Small intestine (tissue), 7 donors: ENCODE measurements around the gene SEMA4D. TPM values are rescaled to one million over a fixed set of nuclear protein-coding genes. Genes with fewer than 3 reads are reported as not detected.

ENCODE experiments used
- DNase-seq, 2 donors: peaks; one replicate each; pipeline versions ENCODE4 v3.0.0 to v3.0.0-alpha.2; 2013
- FAIRE-seq: peaks from 2 replicates; lab custom pipeline; 2012; peaks lifted over from hg19 to GRCh38; lab: Jason Lieb, UNC
- H3K27ac ChIP-seq, 3 donors: one replicate each; pipeline ENCODE4 v1.5.1; 2013; ENCODE audit warnings: low read length in 2 of 3, mild to moderate bottlenecking in 2 of 3, control low read depth in 1 of 3, inconsistent platforms in 1 of 3, low read depth in 1 of 3, moderate library complexity in 1 of 3
- H3K27me3 ChIP-seq, 3 donors: one replicate each; pipeline ENCODE4 v1.6.1; 2013; ENCODE audit warnings: low read length in 3 of 3, inconsistent platforms in 1 of 3; ENCODE audit not compliant: control insufficient read depth in 3 of 3, insufficient read depth in 3 of 3
- H3K36me3 ChIP-seq, 3 donors: one replicate each; pipeline ENCODE4 v1.6.1; 2013; ENCODE audit warnings: low read length in 3 of 3, inconsistent platforms in 1 of 3, low read depth in 1 of 3, mild to moderate bottlenecking in 1 of 3, moderate library complexity in 1 of 3; ENCODE audit not compliant: control insufficient read depth in 3 of 3, insufficient read depth in 2 of 3
- H3K4me1 ChIP-seq, 3 donors: one replicate each; pipeline ENCODE4 v1.6.1; 2013; ENCODE audit warnings: low read length in 2 of 3, inconsistent platforms in 1 of 3, low read depth in 1 of 3, mild to moderate bottlenecking in 1 of 3, moderate library complexity in 1 of 3; ENCODE audit not compliant: control insufficient read depth in 3 of 3, insufficient read depth in 2 of 3
- H3K4me3 ChIP-seq, 3 donors: one replicate each; pipeline ENCODE4 v1.5.1; 2013; ENCODE audit warnings: low read length in 3 of 3, control low read depth in 1 of 3, inconsistent platforms in 1 of 3, low read depth in 1 of 3, mild to moderate bottlenecking in 1 of 3, moderate library complexity in 1 of 3
- H3K9me3 ChIP-seq, 2 donors: one replicate each; pipeline ENCODE4 v1.6.1; 2013; ENCODE audit warnings: low read depth in 1 of 2, low read length in 1 of 2; ENCODE audit not compliant: control insufficient read depth in 2 of 2, insufficient read depth in 1 of 2
- WGBS, 3 donors: extraction: QIAGEN DNeasy Blood & Tissue Kit; methylation state at CpG; one replicate each; pipeline ENCODE4 v1.1.7; 2013; 5-methylcytosine and 5-hydroxymethylcytosine counted together
- polyA plus RNA-seq, 4 donors: library from polyadenylated mRNA; stranded (reverse) in 3 of 4; unstranded in 1 of 4; fragments of 200-250 nt in 3 of 4; fragments of 120-200 nt in 1 of 4; gene quantifications; one replicate each; pipeline versions ENCODE4 v1.2.1 to v1.2.3, GENCODE V29; 2013
- donor health status: healthy with polysubstance abuse.
- donor health status: control.
- donor health status: control.
- donor health status: Bipolar disorder and iron deficiency.
- donor health status: healthy.

Gene SEMA4D
- polyA plus RNA-seq, 4 donors: 0.67 to 29.7 (median 6.7) TPM

DNA sequence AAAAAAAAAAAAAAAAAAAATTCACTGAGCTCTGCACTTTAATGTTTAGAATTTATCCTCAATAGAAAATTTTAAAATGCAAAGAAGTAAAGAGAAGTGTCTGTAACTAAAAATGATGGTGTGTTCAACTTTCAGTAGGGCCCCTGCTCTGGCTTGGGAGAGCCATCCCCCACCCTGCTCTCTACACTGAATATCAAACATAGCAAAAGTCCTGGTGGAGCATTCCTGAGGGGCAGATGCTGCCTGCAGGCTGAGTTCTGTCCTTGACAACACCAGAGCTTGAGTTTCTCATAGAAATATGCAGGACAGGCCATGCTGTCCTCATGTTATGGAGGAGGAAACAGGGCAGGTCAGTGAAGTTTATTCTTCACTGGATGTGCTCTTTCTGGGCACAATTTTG, 7.1 kb upstream of the SEMA4D start:
- no peaks in the 10 kb centered on the region for H3K27me3 ChIP-seq
- no peaks in the 10 kb centered on the region for H3K36me3 ChIP-seq
- no peak for DNase-seq
- no peak overlapping the region for H3K27ac ChIP-seq
- no peak overlapping the region for H3K4me3 ChIP-seq
- H3K4me1 ChIP-seq: no peaks in the 10 kb centered on the region
- H3K9me3 ChIP-seq: no peaks in the 10 kb centered on the region
- no peak for FAIRE-seq

DNA sequence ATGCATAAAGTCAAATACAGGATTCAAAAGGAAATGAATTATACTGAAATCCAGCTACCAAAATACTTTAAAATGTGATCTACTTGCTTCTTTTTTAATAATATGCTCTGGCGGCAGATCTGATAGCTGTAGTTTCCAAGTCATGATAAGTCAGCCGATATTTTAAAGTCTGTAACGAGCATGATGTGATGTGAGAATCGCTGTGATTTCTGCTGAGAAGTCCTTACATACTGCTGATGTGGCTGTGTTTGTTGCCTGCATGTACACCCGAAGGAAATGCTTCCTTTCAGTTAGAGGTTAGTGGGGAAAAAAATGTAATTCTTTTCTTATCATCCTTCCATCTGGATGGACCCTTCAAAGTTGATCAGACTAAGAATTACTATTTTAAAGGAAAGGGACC, 4.8 kb upstream of the SEMA4D start:
- peaks cover 0 to 3% (median 0%) of the 10 kb centered on the region in 3 donors for H3K4me1 ChIP-seq
- H3K36me3 ChIP-seq: no peaks in the 10 kb centered on the region
- no peaks in the 10 kb centered on the region for H3K9me3 ChIP-seq
- 58 to 69% (median 61%) methylated on average over 5 of the region's 5 CpGs for WGBS, 3 donors
- H3K4me3 ChIP-seq: no peak overlapping the region
- no peak overlapping the region for H3K27ac ChIP-seq
- DNase-seq: no peak
- no peak for FAIRE-seq
- H3K27me3 ChIP-seq: no peaks in the 10 kb centered on the region

DNA sequence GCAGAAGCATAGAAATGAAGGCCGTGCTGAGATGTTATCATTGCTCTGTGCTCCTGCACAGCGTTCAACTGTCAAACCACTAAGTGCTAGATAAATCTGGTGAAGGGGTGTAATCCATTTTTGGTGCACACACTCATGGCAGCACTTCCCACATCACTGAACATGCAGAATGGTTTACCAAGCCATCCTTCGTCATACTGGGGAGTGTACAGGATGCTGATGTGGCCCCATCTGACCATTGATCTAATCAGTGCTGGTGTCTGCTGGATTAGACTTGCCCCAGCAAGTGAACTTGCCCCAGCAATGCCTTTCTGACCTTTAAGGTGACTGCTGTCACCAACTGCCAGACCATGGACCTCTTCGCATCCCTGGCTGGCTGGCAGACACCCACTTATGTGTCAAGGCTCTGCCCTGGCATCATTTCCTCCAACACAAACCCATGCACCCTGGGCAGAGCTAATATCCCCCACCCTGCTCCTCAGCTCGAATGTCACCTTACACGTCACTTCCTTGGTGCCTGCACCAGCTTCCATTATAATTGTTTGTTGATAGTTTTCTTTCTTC, 4.2 kb upstream of the SEMA4D start:
- Histone ChIP-seq H3K36me3 (no peaks in the 10 kb centered on the region), H3K4me3 (no peak overlapping the region), H3K9me3 (no peaks in the 10 kb centered on the region), H3K27ac (peak overlapping the region in 1 of 3 donors; percentile 39), H3K4me1 (peaks cover 0 to 3% (median 0%) of the 10 kb centered on the region in 3 donors), H3K27me3 (no peaks in the 10 kb centered on the region)
- 68 to 77% (median 72%) methylated on average over 6 of the region's 6 CpGs for WGBS, 3 donors
- DNase-seq: no peak
- FAIRE-seq: no peak

DNA sequence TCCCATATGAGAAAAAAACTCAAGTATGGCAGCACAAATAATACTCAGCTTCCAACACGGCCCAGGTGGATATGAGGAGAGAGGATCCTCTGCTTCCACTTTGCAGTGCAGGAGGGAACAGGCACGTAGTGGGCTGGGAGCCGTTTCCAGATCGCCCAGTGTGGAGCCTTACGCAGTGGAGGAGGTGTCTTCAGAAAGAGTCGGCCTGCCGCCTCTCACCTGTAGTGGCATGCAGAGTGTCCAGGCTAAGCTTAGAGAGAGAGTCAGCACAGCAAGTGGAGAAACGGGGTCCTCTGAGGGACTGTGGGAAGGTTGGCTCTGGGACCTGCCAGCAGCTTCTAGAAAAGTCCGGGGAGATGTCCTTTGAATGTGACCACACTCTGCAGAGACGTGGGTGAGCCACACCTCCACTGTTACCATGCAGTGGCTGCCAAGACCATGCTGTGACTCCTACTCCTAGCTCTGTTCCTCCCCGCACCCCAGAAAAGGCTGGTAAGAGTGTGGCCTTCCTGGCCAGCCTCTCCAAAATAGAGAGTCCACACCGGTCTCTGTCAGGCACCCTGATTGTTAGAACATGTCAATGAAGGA, 3.5 kb upstream of the SEMA4D start:
- 79 to 82% (median 79%) methylated on average over 12 of the region's 12 CpGs for WGBS, 3 donors
- Histone ChIP-seq H3K27ac (peak overlapping the region in 1 of 3 donors; percentile 39), H3K27me3 (no peaks in the 10 kb centered on the region), H3K4me3 (no peak overlapping the region), H3K36me3 (no peaks in the 10 kb centered on the region), H3K9me3 (no peaks in the 10 kb centered on the region), H3K4me1 (peaks cover 0 to 11% (median 0%) of the 10 kb centered on the region in 3 donors)
- no peak for DNase-seq
- FAIRE-seq: no peak

- Histone ChIP-seq H3K9me3 (no peaks in the 10 kb centered on the region), H3K4me3 (no peak overlapping the region), H3K27ac (no peak overlapping the region), H3K4me1 (peaks cover 0 to 11% (median 2%) of the 10 kb centered on the region in 3 donors), H3K27me3 (no peaks in the 10 kb centered on the region), H3K36me3 (peaks cover 0 to 7% (median 0%) of the 10 kb centered on the region in 3 donors)
- FAIRE-seq (no peak), DNase-seq (no peak)
- 86 to 93% (median 90%) methylated on average over 5 of the region's 5 CpGs for WGBS, 3 donors
Observed at GRCh38 chr9:89500008-89500407, 2.1 kb upstream of the SEMA4D start.

DNA sequence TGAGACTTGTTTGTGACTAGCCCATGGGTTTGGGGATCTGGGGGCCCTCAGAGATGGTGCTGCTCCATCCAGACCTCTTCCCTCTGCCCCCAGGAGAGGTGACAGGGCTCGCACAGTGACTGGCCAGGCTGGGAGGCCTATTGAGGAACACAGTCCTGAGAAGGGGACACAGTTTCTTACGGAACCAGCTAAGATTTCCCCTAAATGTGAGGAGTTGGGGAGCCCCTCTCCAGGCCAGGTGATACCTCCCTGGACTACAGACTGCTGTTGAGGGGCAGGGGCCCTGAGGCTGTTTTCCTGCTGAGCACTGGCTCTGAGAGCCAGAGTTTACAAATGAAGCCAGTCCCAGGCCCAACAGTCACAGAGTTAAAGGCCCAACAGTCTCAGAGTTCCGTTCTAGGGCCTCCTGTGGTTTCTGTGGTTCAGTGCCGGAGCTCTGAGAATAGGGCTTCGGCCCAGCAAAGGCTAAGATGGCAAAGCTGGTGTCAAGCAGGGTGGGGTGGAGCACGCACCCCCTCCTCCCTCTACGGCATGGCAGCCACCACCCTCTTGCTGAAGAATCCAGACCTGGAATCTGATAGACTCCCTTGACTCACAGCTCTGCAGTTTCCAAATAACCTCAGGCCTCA, 1.1 kb upstream of the SEMA4D start:
- FAIRE-seq: no peak
- 65 to 87% (median 76%) methylated on average over 7 of the region's 7 CpGs for WGBS, 3 donors
- Histone ChIP-seq H3K27me3 (no peaks in the 10 kb centered on the region), H3K4me3 (no peak overlapping the region), H3K9me3 (no peaks in the 10 kb centered on the region), H3K4me1 (peaks cover 2 to 11% (median 2%) of the 10 kb centered on the region in 3 donors), H3K27ac (peak overlapping the region in 2 of 3 donors; percentile 24 to 70), H3K36me3 (peaks cover 0 to 12% (median 0%) of the 10 kb centered on the region in 3 donors)
- DNase-seq: peak in 1 of 2 donors; percentile 39

DNA sequence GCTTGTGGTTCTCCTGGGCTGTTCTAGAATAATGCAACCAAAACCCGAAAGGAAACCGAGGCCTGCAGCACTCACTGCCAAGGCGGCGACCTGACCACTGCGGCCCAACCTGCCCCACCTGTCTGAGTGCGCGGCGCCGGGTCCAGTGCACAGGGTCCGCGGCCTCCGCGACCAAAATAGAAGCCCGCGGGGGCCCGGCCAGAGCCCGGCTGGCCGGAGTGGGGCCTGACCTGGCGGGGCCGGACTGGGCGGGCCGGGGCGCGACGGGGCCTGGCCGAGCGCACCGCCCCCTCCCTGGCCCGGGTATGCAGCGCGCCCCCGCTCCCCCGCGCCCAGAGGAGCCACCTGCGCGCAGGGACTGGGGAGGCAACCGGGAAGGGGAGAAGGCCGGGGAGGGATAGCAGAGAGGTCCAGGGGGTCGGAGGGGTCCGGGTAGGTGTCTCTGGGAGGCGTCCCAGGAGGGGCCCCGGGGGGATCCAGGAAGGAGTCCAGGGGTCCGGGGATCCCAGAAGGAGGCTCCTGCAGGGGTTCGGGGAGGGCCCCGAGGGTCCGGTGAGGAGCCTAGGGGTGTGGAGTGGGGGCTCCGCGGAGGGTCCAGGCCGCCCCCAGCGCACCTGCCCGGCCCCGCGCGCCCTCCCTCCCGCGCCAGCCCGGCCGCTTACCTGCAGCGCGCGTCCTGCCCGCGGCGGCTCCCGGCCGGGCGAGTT, 503 bp downstream of the SEMA4D start:
- DNase-seq: peak; percentile 39 to 45
- FAIRE-seq: no peak
- H3K27me3 ChIP-seq: no peaks in the 10 kb centered on the region
- H3K4me1 ChIP-seq: peaks cover 2 to 11% (median 6%) of the 10 kb centered on the region in 3 donors
- WGBS, 3 donors: 0% methylated on average over 41 to 67 of the region's 67 CpGs
- H3K36me3 ChIP-seq: peaks cover 0 to 16% (median 0%) of the 10 kb centered on the region in 3 donors
- H3K9me3 ChIP-seq: no peaks in the 10 kb centered on the region
- peak overlapping the region; percentile 45 to 77 (median 65) for H3K27ac ChIP-seq
- H3K4me3 ChIP-seq: peak overlapping the region; percentile 78 to 88 (median 80)

- no peak for FAIRE-seq
- H3K4me3 ChIP-seq: peak overlapping the region; percentile 78 to 88 (median 80)
- no peaks in the 10 kb centered on the region for H3K9me3 ChIP-seq
- DNase-seq: no peak
- peak overlapping the region; percentile 24 to 65 (median 25) for H3K27ac ChIP-seq
- WGBS, 3 donors: 31 to 37% (median 36%) methylated on average over 14 of the region's 14 CpGs
- peaks cover 0 to 19% (median 0%) of the 10 kb centered on the region in 3 donors for H3K36me3 ChIP-seq
- no peaks in the 10 kb centered on the region for H3K27me3 ChIP-seq
- H3K4me1 ChIP-seq: peaks cover 2 to 11% (median 10%) of the 10 kb centered on the region in 3 donors
Observed at GRCh38 chr9:89496645-89497256, 1.2 kb downstream of the SEMA4D start.
